ENCODE data around the gene DYNLT2B. TPM values are rescaled to one million over a fixed set of nuclear protein-coding genes. Genes with fewer than 3 reads are reported as not detected.

The DYNLT2B gene
- total RNA-seq, 2 donors from 2014 or later, result 4.8 to 6.8 TPM

DNA sequence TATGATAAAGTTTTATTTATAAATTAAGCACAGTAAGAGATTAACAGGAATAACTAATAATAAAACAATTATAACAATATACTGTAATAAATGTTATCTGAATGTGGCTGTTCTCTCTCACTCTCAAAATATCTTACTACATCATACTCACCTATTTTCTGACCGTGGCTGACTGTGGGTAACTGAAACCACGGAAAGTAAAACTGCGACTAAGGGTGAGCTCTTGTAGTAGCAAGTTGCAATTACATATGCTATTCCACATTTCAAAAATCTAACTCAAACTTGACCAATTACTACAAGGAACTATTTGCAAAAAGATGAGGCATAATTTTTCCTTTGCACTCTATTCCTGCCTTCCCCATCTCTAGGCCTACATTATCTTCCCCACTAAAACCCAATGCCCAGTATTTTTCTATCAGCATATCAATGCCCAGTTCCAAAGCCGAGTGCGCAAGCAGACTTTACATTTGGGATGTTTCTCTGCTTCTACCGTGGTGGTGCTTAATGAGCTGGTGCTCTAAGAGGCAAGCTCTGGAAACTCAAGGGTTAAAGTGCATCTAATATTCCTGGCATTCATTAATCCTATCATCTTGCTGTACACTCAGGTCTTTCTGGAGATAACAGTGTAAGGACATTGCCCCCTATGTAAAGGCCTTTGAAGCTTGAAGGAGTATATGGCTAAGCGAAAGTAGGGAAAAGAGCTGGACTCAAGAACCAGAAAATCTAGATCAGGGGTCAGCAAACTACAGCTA lies 37.2 kb downstream of the DYNLT2B start:
- ATAC-seq (peak; percentile 35), DNase-seq (no peak)
- H3K4me3 Mint-ChIP-seq, result peak overlapping the region; percentile 68
- H3K27ac Mint-ChIP-seq, result peak overlapping the region; percentile 16
- H3K36me3 Mint-ChIP-seq (ENCODE audit: low read depth), result no peaks in the 10 kb centered on the region
- H3K27me3 Mint-ChIP-seq, result no peaks in the 10 kb centered on the region
- H3K9me3 ChIP-seq (ENCODE audit: control insufficient read depth, low read length, poor library complexity, severe bottlenecking), result no peaks in the 10 kb centered on the region
- H3K4me1 Mint-ChIP-seq, result peaks cover 41% of the 10 kb centered on the region

DNA sequence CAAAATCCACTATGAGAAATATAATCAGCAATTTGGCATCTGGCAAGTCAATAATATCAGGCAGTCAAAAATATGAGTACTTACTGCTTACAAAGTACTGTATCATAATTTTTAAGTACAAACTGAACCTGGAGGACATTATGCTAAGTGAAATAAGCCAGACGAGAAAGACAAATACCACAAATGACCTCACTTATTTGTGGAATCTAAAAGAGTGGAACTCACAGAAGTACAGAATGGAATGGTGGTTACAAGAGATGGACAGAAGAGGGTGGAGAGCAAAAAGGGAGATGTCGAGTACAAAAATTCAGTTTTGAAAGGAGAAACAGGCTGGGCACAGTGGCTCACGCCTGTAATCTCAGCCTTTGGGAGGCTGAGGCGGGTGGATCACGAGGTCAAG lies 42.9 kb downstream of the DYNLT2B start:
- H3K36me3 Mint-ChIP-seq (ENCODE audit: low read depth), result peaks cover 4% of the 10 kb centered on the region
- peaks cover 30% of the 10 kb centered on the region for H3K4me1 Mint-ChIP-seq

GRCh38 chr3:196274585-196274984 lies 43.5 kb downstream of the DYNLT2B start:
- no peaks in the 10 kb centered on the region for H3K9me3 ChIP-seq (ENCODE audit: control insufficient read depth, low read length, poor library complexity, severe bottlenecking)
- Mint-ChIP-seq H3K4me1 (peaks cover 30% of the 10 kb centered on the region), H3K36me3 (ENCODE audit: low read depth) (peaks cover 6% of the 10 kb centered on the region), H3K27me3 (no peaks in the 10 kb centered on the region), H3K27ac (peak overlapping the region; percentile 94), H3K4me3 (peak overlapping the region; percentile 84)
- DNase-seq (peak in 2 of 3 donors; percentile 27 to 33), ATAC-seq (peak; percentile 93)

More for the DNA sequence above, 42.9 kb downstream of the DYNLT2B start:
- H3K27me3 Mint-ChIP-seq, result no peaks in the 10 kb centered on the region
- ATAC-seq, result peak; percentile 4
- no peak for DNase-seq
- peak overlapping the region; percentile 94 for H3K27ac Mint-ChIP-seq
- H3K4me3 Mint-ChIP-seq, result peak overlapping the region; percentile 84
- H3K9me3 ChIP-seq (ENCODE audit: control insufficient read depth, low read length, poor library complexity, severe bottlenecking), result no peaks in the 10 kb centered on the region

GRCh38 chr3:196273655-196274054 lies 44.4 kb downstream of the DYNLT2B start:
- H3K36me3 Mint-ChIP-seq (ENCODE audit: low read depth), result peaks cover 9% of the 10 kb centered on the region
- H3K9me3 ChIP-seq (ENCODE audit: control insufficient read depth, low read length, poor library complexity, severe bottlenecking), result no peaks in the 10 kb centered on the region
- H3K4me3 Mint-ChIP-seq, result peak overlapping the region; percentile 43
- no peak for ATAC-seq
- peaks cover 31% of the 10 kb centered on the region for H3K4me1 Mint-ChIP-seq
- H3K27ac Mint-ChIP-seq, result peak overlapping the region; percentile 94
- DNase-seq, result no peak
- H3K27me3 Mint-ChIP-seq, result no peaks in the 10 kb centered on the region

- Mint-ChIP-seq H3K36me3 (ENCODE audit: low read depth) (peaks cover 9% of the 10 kb centered on the region), H3K27ac (peak overlapping the region; percentile 94), H3K4me3 (no peak overlapping the region), H3K4me1 (peaks cover 28% of the 10 kb centered on the region), H3K27me3 (no peaks in the 10 kb centered on the region)
- DNase-seq (no peak), ATAC-seq (no peak)
- no peaks in the 10 kb centered on the region for H3K9me3 ChIP-seq (ENCODE audit: control insufficient read depth, low read length, poor library complexity, severe bottlenecking)
Observed at GRCh38 chr3:196272826-196273225, 45.2 kb downstream of the DYNLT2B start.

- ATAC-seq, result no peak
- no peak for DNase-seq
- Mint-ChIP-seq H3K27me3 (no peaks in the 10 kb centered on the region), H3K4me3 (no peak overlapping the region), H3K36me3 (ENCODE audit: low read depth) (peaks cover 9% of the 10 kb centered on the region), H3K4me1 (peaks cover 27% of the 10 kb centered on the region), H3K27ac (no peak overlapping the region)
- H3K9me3 ChIP-seq (ENCODE audit: control insufficient read depth, low read length, poor library complexity, severe bottlenecking), result no peaks in the 10 kb centered on the region
Observed at GRCh38 chr3:196270499-196270898, 47.5 kb downstream of the DYNLT2B start.

- Mint-ChIP-seq H3K27ac (peak overlapping the region; percentile 91), H3K4me1 (peaks cover 23% of the 10 kb centered on the region), H3K27me3 (no peaks in the 10 kb centered on the region), H3K4me3 (no peak overlapping the region), H3K36me3 (ENCODE audit: low read depth) (peaks cover 17% of the 10 kb centered on the region)
- no peak for ATAC-seq
- no peak for DNase-seq
- no peaks in the 10 kb centered on the region for H3K9me3 ChIP-seq (ENCODE audit: control insufficient read depth, low read length, poor library complexity, severe bottlenecking)
Observed at GRCh38 chr3:196268284-196269163, 49.5 kb downstream of the DYNLT2B start.

DNA sequence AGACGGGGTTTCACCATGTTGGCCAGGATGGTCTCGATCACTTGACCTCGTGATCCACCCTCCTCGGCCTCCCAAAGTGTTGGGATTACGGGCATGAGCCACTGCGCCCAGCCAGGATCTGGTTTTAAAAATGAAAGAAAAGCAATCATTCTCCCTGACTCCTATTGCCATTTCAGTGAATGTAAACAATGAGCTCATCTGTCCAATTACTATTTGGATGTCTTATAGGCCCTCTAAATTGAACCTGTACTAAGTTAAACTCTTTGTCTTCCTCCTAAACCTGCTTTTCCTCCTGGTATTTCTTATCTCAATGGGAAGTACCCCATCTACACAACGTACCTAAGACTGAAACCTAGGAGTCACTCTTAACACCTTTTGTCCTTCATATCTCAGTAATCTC lies 54.2 kb downstream of the DYNLT2B start:
- DNase-seq, result no peak
- Mint-ChIP-seq H3K4me3 (no peak overlapping the region), H3K36me3 (ENCODE audit: low read depth) (peaks cover 8% of the 10 kb centered on the region), H3K27me3 (no peaks in the 10 kb centered on the region), H3K4me1 (peaks cover 16% of the 10 kb centered on the region), H3K27ac (peak overlapping the region; percentile 29)
- no peak for ATAC-seq
- no peaks in the 10 kb centered on the region for H3K9me3 ChIP-seq (ENCODE audit: control insufficient read depth, low read length, poor library complexity, severe bottlenecking)

GRCh38 chr3:196260784-196261183 lies 57.3 kb downstream of the DYNLT2B start:
- H3K4me1 Mint-ChIP-seq, result peaks cover 19% of the 10 kb centered on the region
- H3K4me3 Mint-ChIP-seq, result no peak overlapping the region
- no peak for ATAC-seq
- no peaks in the 10 kb centered on the region for H3K9me3 ChIP-seq (ENCODE audit: control insufficient read depth, low read length, poor library complexity, severe bottlenecking)
- peaks cover 8% of the 10 kb centered on the region for H3K36me3 Mint-ChIP-seq (ENCODE audit: low read depth)
- no peak for DNase-seq
- H3K27ac Mint-ChIP-seq, result peak overlapping the region; percentile 0
- H3K27me3 Mint-ChIP-seq, result no peaks in the 10 kb centered on the region

DNA sequence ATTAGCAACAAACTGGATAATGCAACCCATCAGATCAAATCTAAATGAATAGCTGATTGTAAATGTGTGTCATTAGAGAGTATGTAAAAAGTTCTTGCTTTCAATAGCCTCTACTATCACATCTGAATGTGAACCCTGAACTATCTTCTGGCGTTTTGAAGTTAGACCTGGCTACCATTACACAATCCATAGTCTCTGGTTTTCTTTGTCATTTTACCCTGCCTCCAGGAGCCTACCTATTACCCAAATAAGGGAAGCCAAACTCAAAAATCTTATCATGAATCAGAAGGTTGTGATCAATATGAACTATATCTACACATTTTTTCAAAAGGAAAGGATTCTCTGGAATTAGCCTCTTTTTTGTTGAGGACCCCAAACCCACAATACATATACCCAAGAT lies 62.3 kb downstream of the DYNLT2B start:
- Mint-ChIP-seq H3K27ac (peak overlapping the region; percentile 79), H3K4me3 (no peak overlapping the region), H3K27me3 (no peaks in the 10 kb centered on the region), H3K36me3 (ENCODE audit: low read depth) (peaks cover 5% of the 10 kb centered on the region), H3K4me1 (peaks cover 23% of the 10 kb centered on the region)
- ATAC-seq (no peak), DNase-seq (no peak)
- H3K9me3 ChIP-seq (ENCODE audit: control insufficient read depth, low read length, poor library complexity, severe bottlenecking), result no peaks in the 10 kb centered on the region

- Mint-ChIP-seq H3K36me3 (ENCODE audit: low read depth) (peaks cover 5% of the 10 kb centered on the region), H3K4me1 (peaks cover 28% of the 10 kb centered on the region), H3K27ac (peak overlapping the region; percentile 79), H3K4me3 (no peak overlapping the region), H3K27me3 (no peaks in the 10 kb centered on the region)
- H3K9me3 ChIP-seq (ENCODE audit: control insufficient read depth, low read length, poor library complexity, severe bottlenecking), result no peaks in the 10 kb centered on the region
- no peak for DNase-seq
- ATAC-seq, result no peak
Observed at GRCh38 chr3:196254376-196255283, 63.4 kb downstream of the DYNLT2B start.

GRCh38 chr3:196251918-196252317 lies 66.1 kb downstream of the DYNLT2B start:
- peak overlapping the region; percentile 78 for H3K27ac Mint-ChIP-seq
- peaks cover 8% of the 10 kb centered on the region for H3K36me3 Mint-ChIP-seq (ENCODE audit: low read depth)
- no peak for ATAC-seq
- peak overlapping the region; percentile 31 for H3K4me3 Mint-ChIP-seq
- no peaks in the 10 kb centered on the region for H3K9me3 ChIP-seq (ENCODE audit: control insufficient read depth, low read length, poor library complexity, severe bottlenecking)
- no peaks in the 10 kb centered on the region for H3K27me3 Mint-ChIP-seq
- no peak for DNase-seq
- H3K4me1 Mint-ChIP-seq, result peaks cover 23% of the 10 kb centered on the region
